HEK293 (cell line): ENCODE results near the gene FOXN1.
A peak's percentile ranks its signal among the peaks of the same experiment; 100 is the strongest.

Source experiments
- FEZF1 ChIP-seq: fragments of 450-650 bp; formaldehyde crosslinking; IDR thresholded peaks from 2 replicates; pipeline ENCODE4 v1.5.1; 2016; ENCODE audit warnings: missing biosample characterization, missing genetic modification characterization
- GLIS1 ChIP-seq: fragments of 450-650 bp; formaldehyde crosslinking; IDR thresholded peaks from 2 replicates; pipeline ENCODE4 v1.5.1; 2016; ENCODE audit warnings: missing biosample characterization, missing genetic modification characterization
- HOXC10 ChIP-seq: sonication (generic); formaldehyde crosslinking; IDR thresholded peaks from 2 replicates; pipeline ENCODE4 v1.8.1; 2023; ENCODE audit warnings: mild to moderate bottlenecking, missing genetic modification reagents
- IKZF3 ChIP-seq: fragments of 450-650 bp; IDR thresholded peaks from 2 replicates; pipeline ENCODE4 v1.5.0; 2018; ENCODE audit warnings: missing biosample characterization, mild to moderate bottlenecking, missing genetic modification characterization, moderate library complexity
- KLF10 ChIP-seq: fragments of 450-650 bp; IDR thresholded peaks from 2 replicates; pipeline ENCODE4 v1.5.1; 2018; ENCODE audit warnings: missing biosample characterization, mild to moderate bottlenecking, missing genetic modification characterization
- KLF7 ChIP-seq: fragments of 450-650 bp; formaldehyde crosslinking; IDR thresholded peaks from 2 replicates; pipeline ENCODE4 v1.5.1; 2016; ENCODE audit warnings: missing biosample characterization, missing genetic modification characterization, borderline replicate concordance
- WT1 ChIP-seq: fragments of 450-650 bp; formaldehyde crosslinking; IDR thresholded peaks from 2 replicates; pipeline ENCODE4 v1.5.1; 2016; ENCODE audit warnings: missing biosample characterization, missing genetic modification characterization
- YY2 ChIP-seq: fragments of 450-650 bp; formaldehyde crosslinking; IDR thresholded peaks from 2 replicates; pipeline ENCODE4 v1.5.1; 2016; ENCODE audit warnings: missing biosample characterization, missing genetic modification characterization
- ZBTB20 ChIP-seq: fragments of 450-650 bp; formaldehyde crosslinking; IDR thresholded peaks from 2 replicates; pipeline ENCODE4 v1.5.1; 2016; ENCODE audit warnings: missing biosample characterization, missing genetic modification characterization
- ZNF10 ChIP-seq: fragments of 450-650 bp; formaldehyde crosslinking; IDR thresholded peaks from 2 replicates; pipeline ENCODE4 v1.5.1; 2017; ENCODE audit warnings: missing biosample characterization, missing genetic modification characterization
- ZNF114 ChIP-seq: fragments of 450-650 bp; formaldehyde crosslinking; IDR thresholded peaks from 2 replicates; pipeline ENCODE4 v1.5.0; 2017; ENCODE audit warnings: missing biosample characterization, missing genetic modification characterization
- ZNF426 ChIP-seq: fragments of 450-650 bp; formaldehyde crosslinking; IDR thresholded peaks from 2 replicates; pipeline ENCODE4 v1.5.1; 2017; ENCODE audit warnings: missing biosample characterization, missing genetic modification characterization, mild to moderate bottlenecking, inconsistent platforms, moderate library complexity
- TF ChIP-seq, protein P1 (sequence below): fragments of 450-650 bp; formaldehyde crosslinking; IDR thresholded peaks from 2 replicates; pipeline ENCODE4 v1.5.1; 2016; ENCODE audit warnings: missing biosample characterization, missing genetic modification characterization
- TF ChIP-seq, protein P2 (sequence below): fragments of 450-650 bp; formaldehyde crosslinking; IDR thresholded peaks from 2 replicates; pipeline ENCODE4 v1.5.1; 2016; ENCODE audit warnings: missing biosample characterization, missing genetic modification characterization, low read depth
- TF ChIP-seq, protein P3 (sequence below): IDR thresholded peaks from 2 replicates; pipeline ENCODE4 v1.6.1; 2011; ENCODE audit warnings: mild to moderate bottlenecking, low read depth, low read length, borderline replicate concordance
- TF ChIP-seq, protein P4 (sequence below): fragments of 450-650 bp; formaldehyde crosslinking; IDR thresholded peaks from 2 replicates; pipeline ENCODE4 v1.5.1; 2016; ENCODE audit warnings: missing biosample characterization, missing genetic modification characterization, borderline replicate concordance
- TF ChIP-seq, protein P5 (sequence below): fragments of 450-650 bp; formaldehyde crosslinking; IDR thresholded peaks from 2 replicates; pipeline ENCODE4 v1.5.1; 2016; ENCODE audit warnings: missing biosample characterization, missing genetic modification characterization
- TF ChIP-seq, protein P6 (sequence below): fragments of 450-650 bp; formaldehyde crosslinking; IDR thresholded peaks from 2 replicates; pipeline ENCODE4 v1.5.0; 2017; ENCODE audit warnings: missing biosample characterization, missing genetic modification characterization, borderline replicate concordance
- TF ChIP-seq, protein P7 (sequence below): fragments of 450-650 bp; formaldehyde crosslinking; IDR thresholded peaks from 2 replicates; pipeline ENCODE4 v1.5.1; 2016; ENCODE audit warnings: missing biosample characterization, missing genetic modification characterization

Gene FOXN1

DNA sequence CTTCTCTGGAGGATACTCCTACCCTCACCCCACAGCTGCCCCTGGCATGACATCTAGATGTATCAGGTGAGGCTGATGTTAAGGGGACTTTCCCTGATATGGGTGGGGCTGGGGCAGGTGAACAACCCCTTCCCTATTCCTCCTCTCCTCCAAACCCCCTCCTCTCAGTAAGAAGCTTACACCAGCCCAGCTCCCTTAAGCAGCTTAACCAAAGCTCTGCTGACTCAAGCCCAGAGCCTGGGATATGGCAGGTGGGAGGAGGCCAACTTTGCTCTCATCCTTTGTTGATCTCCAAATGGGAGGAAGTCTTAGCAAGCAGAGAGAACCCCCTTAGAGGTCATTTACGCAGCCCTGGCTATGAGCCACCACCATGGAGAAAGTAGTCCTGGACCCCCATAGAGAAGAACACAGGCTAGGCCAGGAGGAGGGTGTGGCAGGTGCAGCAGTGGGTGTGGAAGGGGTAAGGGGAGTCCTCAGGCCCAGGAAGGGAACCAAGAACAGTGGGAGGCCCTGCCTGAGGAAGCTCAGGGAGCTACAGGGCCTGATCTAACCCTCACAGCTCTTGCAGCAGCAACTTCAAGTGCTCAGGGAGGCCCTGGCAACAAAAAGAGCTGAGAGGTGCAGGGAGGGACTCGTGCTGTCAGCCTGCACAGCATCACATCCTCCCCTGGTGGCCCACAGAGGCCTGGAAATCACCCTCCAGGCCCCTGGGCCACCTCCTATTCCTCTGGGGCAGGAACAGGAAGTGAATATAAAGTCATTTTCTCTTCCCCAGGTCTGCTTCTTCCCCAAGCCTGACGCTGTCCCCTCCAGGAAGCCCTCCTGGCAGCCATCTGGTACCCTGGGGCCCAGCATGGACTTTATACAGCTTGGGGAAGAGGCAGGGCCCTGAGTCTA lies 43.3 kb downstream of the FOXN1 start (continued):
- TF ChIP-seq, protein P1, sequence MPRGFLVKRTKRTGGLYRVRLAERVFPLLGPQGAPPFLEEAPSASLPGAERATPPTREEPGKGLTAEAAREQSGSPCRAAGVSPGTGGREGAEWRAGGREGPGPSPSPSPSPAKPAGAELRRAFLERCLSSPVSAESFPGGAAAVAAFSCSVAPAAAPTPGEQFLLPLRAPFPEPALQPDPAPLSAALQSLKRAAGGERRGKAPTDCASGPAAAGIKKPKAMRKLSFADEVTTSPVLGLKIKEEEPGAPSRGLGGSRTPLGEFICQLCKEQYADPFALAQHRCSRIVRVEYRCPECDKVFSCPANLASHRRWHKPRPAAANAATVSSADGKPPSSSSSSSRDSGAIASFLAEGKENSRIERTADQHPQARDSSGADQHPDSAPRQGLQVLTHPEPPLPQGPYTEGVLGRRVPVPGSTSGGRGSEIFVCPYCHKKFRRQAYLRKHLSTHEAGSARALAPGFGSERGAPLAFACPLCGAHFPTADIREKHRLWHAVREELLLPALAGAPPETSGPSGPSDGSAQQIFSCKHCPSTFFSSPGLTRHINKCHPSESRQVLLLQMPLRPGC (tag by site-specific recombination) = no peak
- TF ChIP-seq, protein P2, sequence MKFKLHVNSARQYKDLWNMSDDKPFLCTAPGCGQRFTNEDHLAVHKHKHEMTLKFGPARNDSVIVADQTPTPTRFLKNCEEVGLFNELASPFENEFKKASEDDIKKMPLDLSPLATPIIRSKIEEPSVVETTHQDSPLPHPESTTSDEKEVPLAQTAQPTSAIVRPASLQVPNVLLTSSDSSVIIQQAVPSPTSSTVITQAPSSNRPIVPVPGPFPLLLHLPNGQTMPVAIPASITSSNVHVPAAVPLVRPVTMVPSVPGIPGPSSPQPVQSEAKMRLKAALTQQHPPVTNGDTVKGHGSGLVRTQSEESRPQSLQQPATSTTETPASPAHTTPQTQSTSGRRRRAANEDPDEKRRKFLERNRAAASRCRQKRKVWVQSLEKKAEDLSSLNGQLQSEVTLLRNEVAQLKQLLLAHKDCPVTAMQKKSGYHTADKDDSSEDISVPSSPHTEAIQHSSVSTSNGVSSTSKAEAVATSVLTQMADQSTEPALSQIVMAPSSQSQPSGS = no peak
- TF ChIP-seq ZNF426 (tag by site-specific recombination) = no peak
- TF ChIP-seq WT1 (tag by site-specific recombination) = no peak
- TF ChIP-seq, protein P3, sequence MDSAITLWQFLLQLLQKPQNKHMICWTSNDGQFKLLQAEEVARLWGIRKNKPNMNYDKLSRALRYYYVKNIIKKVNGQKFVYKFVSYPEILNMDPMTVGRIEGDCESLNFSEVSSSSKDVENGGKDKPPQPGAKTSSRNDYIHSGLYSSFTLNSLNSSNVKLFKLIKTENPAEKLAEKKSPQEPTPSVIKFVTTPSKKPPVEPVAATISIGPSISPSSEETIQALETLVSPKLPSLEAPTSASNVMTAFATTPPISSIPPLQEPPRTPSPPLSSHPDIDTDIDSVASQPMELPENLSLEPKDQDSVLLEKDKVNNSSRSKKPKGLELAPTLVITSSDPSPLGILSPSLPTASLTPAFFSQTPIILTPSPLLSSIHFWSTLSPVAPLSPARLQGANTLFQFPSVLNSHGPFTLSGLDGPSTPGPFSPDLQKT = no peak
- TF ChIP-seq, protein P4, sequence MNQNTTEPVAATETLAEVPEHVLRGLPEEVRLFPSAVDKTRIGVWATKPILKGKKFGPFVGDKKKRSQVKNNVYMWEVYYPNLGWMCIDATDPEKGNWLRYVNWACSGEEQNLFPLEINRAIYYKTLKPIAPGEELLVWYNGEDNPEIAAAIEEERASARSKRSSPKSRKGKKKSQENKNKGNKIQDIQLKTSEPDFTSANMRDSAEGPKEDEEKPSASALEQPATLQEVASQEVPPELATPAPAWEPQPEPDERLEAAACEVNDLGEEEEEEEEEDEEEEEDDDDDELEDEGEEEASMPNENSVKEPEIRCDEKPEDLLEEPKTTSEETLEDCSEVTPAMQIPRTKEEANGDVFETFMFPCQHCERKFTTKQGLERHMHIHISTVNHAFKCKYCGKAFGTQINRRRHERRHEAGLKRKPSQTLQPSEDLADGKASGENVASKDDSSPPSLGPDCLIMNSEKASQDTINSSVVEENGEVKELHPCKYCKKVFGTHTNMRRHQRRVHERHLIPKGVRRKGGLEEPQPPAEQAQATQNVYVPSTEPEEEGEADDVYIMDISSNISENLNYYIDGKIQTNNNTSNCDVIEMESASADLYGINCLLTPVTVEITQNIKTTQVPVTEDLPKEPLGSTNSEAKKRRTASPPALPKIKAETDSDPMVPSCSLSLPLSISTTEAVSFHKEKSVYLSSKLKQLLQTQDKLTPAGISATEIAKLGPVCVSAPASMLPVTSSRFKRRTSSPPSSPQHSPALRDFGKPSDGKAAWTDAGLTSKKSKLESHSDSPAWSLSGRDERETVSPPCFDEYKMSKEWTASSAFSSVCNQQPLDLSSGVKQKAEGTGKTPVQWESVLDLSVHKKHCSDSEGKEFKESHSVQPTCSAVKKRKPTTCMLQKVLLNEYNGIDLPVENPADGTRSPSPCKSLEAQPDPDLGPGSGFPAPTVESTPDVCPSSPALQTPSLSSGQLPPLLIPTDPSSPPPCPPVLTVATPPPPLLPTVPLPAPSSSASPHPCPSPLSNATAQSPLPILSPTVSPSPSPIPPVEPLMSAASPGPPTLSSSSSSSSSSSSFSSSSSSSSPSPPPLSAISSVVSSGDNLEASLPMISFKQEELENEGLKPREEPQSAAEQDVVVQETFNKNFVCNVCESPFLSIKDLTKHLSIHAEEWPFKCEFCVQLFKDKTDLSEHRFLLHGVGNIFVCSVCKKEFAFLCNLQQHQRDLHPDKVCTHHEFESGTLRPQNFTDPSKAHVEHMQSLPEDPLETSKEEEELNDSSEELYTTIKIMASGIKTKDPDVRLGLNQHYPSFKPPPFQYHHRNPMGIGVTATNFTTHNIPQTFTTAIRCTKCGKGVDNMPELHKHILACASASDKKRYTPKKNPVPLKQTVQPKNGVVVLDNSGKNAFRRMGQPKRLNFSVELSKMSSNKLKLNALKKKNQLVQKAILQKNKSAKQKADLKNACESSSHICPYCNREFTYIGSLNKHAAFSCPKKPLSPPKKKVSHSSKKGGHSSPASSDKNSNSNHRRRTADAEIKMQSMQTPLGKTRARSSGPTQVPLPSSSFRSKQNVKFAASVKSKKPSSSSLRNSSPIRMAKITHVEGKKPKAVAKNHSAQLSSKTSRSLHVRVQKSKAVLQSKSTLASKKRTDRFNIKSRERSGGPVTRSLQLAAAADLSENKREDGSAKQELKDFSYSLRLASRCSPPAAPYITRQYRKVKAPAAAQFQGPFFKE (tag by site-specific recombination) = no peak
- no peak for TF ChIP-seq ZNF114 (tag by site-specific recombination)
- TF ChIP-seq IKZF3 (tag by site-specific recombination) = 0 out of 2 replicates have a peak, but pooled peaks have one; percentile 14
- TF ChIP-seq, protein P5, sequence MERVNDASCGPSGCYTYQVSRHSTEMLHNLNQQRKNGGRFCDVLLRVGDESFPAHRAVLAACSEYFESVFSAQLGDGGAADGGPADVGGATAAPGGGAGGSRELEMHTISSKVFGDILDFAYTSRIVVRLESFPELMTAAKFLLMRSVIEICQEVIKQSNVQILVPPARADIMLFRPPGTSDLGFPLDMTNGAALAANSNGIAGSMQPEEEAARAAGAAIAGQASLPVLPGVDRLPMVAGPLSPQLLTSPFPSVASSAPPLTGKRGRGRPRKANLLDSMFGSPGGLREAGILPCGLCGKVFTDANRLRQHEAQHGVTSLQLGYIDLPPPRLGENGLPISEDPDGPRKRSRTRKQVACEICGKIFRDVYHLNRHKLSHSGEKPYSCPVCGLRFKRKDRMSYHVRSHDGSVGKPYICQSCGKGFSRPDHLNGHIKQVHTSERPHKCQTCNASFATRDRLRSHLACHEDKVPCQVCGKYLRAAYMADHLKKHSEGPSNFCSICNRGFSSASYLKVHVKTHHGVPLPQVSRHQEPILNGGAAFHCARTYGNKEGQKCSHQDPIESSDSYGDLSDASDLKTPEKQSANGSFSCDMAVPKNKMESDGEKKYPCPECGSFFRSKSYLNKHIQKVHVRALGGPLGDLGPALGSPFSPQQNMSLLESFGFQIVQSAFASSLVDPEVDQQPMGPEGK (tag by site-specific recombination) = peak; percentile 37; the same call in 1 of the 2 replicates
- no peak for TF ChIP-seq ZNF10 (tag by site-specific recombination)
- TF ChIP-seq GLIS1 (tag by site-specific recombination) = peak; percentile 89
- TF ChIP-seq YY2 (tag by site-specific recombination) = no peak
- TF ChIP-seq FEZF1 (tag by site-specific recombination) = no peak
- no peak for TF ChIP-seq HOXC10 (CRISPR knock-in tag)
- no peak for TF ChIP-seq KLF7 (tag by site-specific recombination)
- no peak for TF ChIP-seq ZBTB20 (tag by site-specific recombination)
- TF ChIP-seq, protein P6, sequence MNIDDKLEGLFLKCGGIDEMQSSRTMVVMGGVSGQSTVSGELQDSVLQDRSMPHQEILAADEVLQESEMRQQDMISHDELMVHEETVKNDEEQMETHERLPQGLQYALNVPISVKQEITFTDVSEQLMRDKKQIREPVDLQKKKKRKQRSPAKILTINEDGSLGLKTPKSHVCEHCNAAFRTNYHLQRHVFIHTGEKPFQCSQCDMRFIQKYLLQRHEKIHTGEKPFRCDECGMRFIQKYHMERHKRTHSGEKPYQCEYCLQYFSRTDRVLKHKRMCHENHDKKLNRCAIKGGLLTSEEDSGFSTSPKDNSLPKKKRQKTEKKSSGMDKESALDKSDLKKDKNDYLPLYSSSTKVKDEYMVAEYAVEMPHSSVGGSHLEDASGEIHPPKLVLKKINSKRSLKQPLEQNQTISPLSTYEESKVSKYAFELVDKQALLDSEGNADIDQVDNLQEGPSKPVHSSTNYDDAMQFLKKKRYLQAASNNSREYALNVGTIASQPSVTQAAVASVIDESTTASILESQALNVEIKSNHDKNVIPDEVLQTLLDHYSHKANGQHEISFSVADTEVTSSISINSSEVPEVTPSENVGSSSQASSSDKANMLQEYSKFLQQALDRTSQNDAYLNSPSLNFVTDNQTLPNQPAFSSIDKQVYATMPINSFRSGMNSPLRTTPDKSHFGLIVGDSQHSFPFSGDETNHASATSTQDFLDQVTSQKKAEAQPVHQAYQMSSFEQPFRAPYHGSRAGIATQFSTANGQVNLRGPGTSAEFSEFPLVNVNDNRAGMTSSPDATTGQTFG = no peak
- TF ChIP-seq KLF10 (tag by site-specific recombination) = no peak
- TF ChIP-seq, protein P7, sequence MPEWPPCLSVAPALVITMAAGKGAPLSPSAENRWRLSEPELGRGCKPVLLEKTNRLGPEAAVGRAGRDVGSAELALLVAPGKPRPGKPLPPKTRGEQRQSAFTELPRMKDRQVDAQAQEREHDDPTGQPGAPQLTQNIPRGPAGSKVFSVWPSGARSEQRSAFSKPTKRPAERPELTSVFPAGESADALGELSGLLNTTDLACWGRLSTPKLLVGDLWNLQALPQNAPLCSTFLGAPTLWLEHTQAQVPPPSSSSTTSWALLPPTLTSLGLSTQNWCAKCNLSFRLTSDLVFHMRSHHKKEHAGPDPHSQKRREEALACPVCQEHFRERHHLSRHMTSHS (tag by site-specific recombination) = no peak
